ENCODE measurements around the gene YIPF5. TPM values are rescaled to one million over a fixed set of nuclear protein-coding genes. Genes with fewer than 3 reads are reported as not detected.
A peak's percentile ranks its signal among the peaks of the same experiment; 100 is the strongest.

Gene YIPF5
- total RNA-seq, 2 donors from 2014 or later: 44.6 to 60.5 TPM

DNA sequence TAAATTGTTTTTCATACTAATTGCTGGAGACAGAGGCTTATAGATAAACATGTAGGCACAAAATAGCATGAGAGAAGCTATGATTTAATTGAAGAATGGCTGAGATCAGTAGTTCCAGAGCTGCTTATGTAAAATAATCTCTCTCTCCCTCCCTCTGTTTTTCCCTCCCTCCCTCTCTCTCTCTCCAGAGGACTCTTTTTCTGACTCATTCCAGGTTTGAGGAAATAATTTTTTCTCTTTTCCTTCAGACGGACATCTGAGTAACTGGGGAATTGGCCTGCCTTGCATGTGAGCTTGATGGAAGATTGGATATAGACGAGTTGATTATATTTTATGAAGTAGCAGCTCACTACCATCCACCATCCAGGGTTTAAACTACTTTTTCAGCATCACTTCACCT lies 35.7 kb upstream of the YIPF5 start:
- Histone ChIP-seq H3K27ac (no peak overlapping the region), H3K27me3 (peaks cover 7% of the 10 kb centered on the region), H3K4me3 (no peak overlapping the region), H3K9me3 (no peaks in the 10 kb centered on the region), H3K36me3 (no peaks in the 10 kb centered on the region), H3K9ac (ENCODE audit: low read depth in 2 of 2, low read length in 2 of 2) (no peak overlapping the region), H3K4me1 (no peaks in the 10 kb centered on the region)
- intact Hi-C loops (cut with DNase I): loop anchor here (5.0 to 10.0 kb wide), 2 partner anchors 896 to 1029 kb away; no protein-coding TSS in a partner anchor
- TF ChIP-seq, protein P1, sequence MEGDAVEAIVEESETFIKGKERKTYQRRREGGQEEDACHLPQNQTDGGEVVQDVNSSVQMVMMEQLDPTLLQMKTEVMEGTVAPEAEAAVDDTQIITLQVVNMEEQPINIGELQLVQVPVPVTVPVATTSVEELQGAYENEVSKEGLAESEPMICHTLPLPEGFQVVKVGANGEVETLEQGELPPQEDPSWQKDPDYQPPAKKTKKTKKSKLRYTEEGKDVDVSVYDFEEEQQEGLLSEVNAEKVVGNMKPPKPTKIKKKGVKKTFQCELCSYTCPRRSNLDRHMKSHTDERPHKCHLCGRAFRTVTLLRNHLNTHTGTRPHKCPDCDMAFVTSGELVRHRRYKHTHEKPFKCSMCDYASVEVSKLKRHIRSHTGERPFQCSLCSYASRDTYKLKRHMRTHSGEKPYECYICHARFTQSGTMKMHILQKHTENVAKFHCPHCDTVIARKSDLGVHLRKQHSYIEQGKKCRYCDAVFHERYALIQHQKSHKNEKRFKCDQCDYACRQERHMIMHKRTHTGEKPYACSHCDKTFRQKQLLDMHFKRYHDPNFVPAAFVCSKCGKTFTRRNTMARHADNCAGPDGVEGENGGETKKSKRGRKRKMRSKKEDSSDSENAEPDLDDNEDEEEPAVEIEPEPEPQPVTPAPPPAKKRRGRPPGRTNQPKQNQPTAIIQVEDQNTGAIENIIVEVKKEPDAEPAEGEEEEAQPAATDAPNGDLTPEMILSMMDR (IDR thresholded peaks at IDR 0.05): no peak
- DNase-seq: no peak

DNA sequence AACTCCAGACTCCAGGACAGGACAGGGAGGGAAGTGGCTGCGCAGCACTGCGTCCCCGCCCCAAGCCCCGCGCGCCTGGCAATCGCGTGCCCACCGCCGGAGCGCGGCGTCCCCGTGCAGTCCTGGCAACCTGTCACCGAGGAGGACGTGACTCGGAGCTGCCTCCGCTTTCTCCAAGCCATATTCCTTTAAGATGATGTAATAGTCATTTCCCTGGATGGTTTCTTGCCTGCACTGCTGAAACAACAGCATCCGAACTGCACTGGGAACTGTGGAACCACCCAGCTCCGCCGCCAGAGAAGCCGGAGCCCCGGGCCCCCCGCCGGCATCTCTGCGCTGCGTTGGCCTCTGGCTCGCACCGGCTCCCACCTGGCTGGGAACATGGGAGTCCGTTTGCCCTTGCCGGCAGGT lies 34.7 kb upstream of the YIPF5 start:
- intact Hi-C loops (cut with DNase I): loop anchor here (5.0 to 10.0 kb wide), 2 partner anchors 897 to 1030 kb away; no protein-coding TSS in a partner anchor
- no peaks in the 10 kb centered on the region for H3K4me1 ChIP-seq
- no peak for DNase-seq
- no peaks in the 10 kb centered on the region for H3K36me3 ChIP-seq
- TF ChIP-seq, protein P1 (IDR thresholded peaks at IDR 0.05): no peak
- no peaks in the 10 kb centered on the region for H3K9me3 ChIP-seq
- H3K27ac ChIP-seq: no peak overlapping the region
- no peak overlapping the region for H3K4me3 ChIP-seq
- H3K27me3 ChIP-seq: peaks cover 7% of the 10 kb centered on the region
- no peak overlapping the region for H3K9ac ChIP-seq (ENCODE audit: low read depth in 2 of 2, low read length in 2 of 2)

DNA sequence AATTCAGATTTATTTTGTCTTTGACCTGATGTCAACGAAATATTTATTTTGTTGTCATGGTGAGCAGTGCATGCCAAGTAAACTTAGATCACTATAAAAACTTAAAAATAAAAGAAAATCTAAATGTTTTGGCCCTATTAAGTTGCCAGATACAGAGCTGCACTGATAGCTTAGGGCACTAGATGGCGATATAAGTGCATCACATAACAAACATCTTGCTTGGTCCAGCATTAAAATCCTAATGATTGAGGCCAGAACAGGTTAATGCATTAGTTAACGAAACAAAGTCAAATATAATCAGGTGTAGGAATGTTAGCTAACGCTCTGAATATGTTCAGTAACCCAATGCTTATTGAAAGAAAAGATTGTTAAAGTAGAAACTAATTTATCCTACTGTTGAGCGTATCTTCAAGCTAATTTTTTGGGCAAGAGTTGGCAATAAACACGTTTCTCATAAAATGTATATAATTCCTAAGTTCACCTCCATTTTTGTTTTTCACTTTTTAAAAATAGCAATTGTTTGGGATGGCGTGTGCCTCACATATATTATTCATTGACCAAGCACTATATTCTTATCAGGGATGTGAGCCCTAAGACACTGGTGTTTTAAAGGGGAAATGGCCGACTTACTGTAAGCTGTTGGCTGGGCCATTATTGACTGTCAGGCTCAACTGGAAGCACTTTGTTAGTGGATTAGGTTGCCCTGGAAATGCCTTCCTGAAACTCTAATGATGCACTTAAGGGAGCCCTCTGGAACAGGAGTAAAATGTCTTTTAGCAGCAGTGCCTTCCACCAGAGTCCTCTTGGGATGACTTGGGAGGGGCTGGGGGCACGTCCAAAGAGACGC lies 33.5 kb upstream of the YIPF5 start:
- DNase-seq: peak; percentile 48
- intact Hi-C loops (cut with DNase I): loop anchor here (2.0 to 10.0 kb wide), 2 partner anchors 189 to 1031 kb away; no protein-coding TSS in a partner anchor
- H3K4me1 ChIP-seq: no peaks in the 10 kb centered on the region

DNA sequence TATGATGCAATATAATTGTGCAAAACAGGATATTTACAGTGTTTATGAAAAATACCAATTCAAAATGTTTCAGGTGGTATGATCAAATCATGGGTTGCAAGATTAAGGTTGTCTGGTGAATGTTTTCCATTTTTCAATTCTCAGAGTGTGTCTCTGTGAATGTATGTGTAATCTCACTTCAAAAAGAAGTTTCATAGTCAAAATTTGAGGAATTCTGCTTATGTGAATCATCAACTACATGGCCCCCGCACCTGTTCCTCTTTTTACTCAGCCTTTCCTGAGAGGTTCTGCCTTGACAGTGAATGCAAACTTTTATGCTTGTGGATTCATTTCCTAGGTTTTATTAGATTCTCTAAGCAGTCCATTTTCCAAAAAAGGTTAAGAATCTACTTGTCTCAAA lies 32.3 kb upstream of the YIPF5 start:
- H3K27ac ChIP-seq: no peak overlapping the region
- TF ChIP-seq, protein P1 (IDR thresholded peaks at IDR 0.05): no peak
- H3K27me3 ChIP-seq: peaks cover 7% of the 10 kb centered on the region
- DNase-seq: no peak
- no peaks in the 10 kb centered on the region for H3K4me1 ChIP-seq
- no peaks in the 10 kb centered on the region for H3K9me3 ChIP-seq
- no peaks in the 10 kb centered on the region for H3K36me3 ChIP-seq
- intact Hi-C loops (cut with DNase I): loop anchor here (2.0 to 10.0 kb wide), 2 partner anchors 190 to 1032 kb away; no protein-coding TSS in a partner anchor
- no peak overlapping the region for H3K9ac ChIP-seq (ENCODE audit: low read depth in 2 of 2, low read length in 2 of 2)
- H3K4me3 ChIP-seq: no peak overlapping the region

More for the DNA sequence above, 33.5 kb upstream of the YIPF5 start:
- peaks cover 7% of the 10 kb centered on the region for H3K27me3 ChIP-seq
- H3K27ac ChIP-seq: no peak overlapping the region
- H3K9me3 ChIP-seq: no peaks in the 10 kb centered on the region
- H3K9ac ChIP-seq (ENCODE audit: low read depth in 2 of 2, low read length in 2 of 2): no peak overlapping the region
- no peaks in the 10 kb centered on the region for H3K36me3 ChIP-seq
- no peak overlapping the region for H3K4me3 ChIP-seq
- TF ChIP-seq, protein P1 (IDR thresholded peaks at IDR 0.05): peak; percentile 91

DNA sequence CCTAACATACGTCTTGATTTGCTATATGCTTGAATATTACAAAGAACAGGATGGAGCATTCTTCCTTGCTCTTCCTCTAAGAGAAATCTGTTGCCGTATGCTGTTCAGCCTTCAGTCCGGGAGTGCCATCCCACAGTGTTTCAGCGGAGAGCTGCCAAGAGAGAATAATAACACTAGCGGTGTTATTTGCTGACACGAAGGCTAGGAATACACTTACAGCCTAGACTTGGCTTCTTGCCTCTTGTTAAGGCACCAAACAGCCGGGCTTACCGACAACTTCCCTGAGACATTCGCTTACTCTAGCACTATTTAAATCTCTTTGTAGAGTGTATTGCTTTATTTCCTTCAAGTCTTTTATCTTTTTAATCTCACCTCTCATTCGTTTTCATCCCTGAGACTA lies 31.6 kb upstream of the YIPF5 start:
- intact Hi-C loops (cut with DNase I): loop anchor here (2.0 to 10.0 kb wide), 2 partner anchors 191 to 1033 kb away; no protein-coding TSS in a partner anchor
- no peak for DNase-seq
- Histone ChIP-seq H3K27ac (no peak overlapping the region), H3K9ac (ENCODE audit: low read depth in 2 of 2, low read length in 2 of 2) (no peak overlapping the region), H3K4me3 (no peak overlapping the region), H3K4me1 (no peaks in the 10 kb centered on the region), H3K36me3 (no peaks in the 10 kb centered on the region), H3K27me3 (peaks cover 7% of the 10 kb centered on the region), H3K9me3 (no peaks in the 10 kb centered on the region)
- TF ChIP-seq, protein P1 (IDR thresholded peaks at IDR 0.05): no peak
